Gastrocnemius medialis (tissue), 4 donors: ENCODE data around the gene ZNF362. TPM values are rescaled to one million over a fixed set of nuclear protein-coding genes. Genes with fewer than 3 reads are reported as not detected.

Experiments
- ATAC-seq, 2 donors: fragments of 150-250 bp; one replicate each; pipeline ENCODE4 v1.9.1; 2016
- DNase-seq, 2 donors: peaks; one replicate each; pipeline ENCODE4 v3.0.0-alpha.2; 2019
- H3K27ac ChIP-seq, 4 donors: fragments of 200-600 bp; sonication (generic); 1 replicate in 1 of 4; 2 replicates in 3 of 4; pipeline ENCODE4 v1.5.1; 2016 to 2018; ENCODE audit warnings: mild to moderate bottlenecking in 2 of 4, moderate library complexity in 1 of 4
- H3K27me3 ChIP-seq, 3 donors: fragments of 200-600 bp; sonication (generic) in 2 of 3; 1 replicate in 1 of 3; 2 replicates in 2 of 3; pipeline versions ENCODE4 v1.5.1 to v1.6.0; 2016 to 2019; ENCODE audit warnings: mild to moderate bottlenecking in 1 of 3, moderate library complexity in 1 of 3
- H3K36me3 ChIP-seq, 2 donors: fragments of 200-600 bp; sonication (generic) in 1 of 2; one replicate each; pipeline ENCODE4 v1.5.1; 2017 to 2018
- H3K4me1 ChIP-seq, 2 donors: fragments of 200-600 bp; sonication (generic) in 1 of 2; one replicate each; pipeline ENCODE4 v1.5.1; 2016 to 2017; ENCODE audit warnings: mild to moderate bottlenecking in 2 of 2
- H3K4me3 ChIP-seq, 4 donors: fragments of 200-600 bp; sonication (generic) in 3 of 4; 1 replicate in 1 of 4; 2 replicates in 3 of 4; pipeline ENCODE4 v1.5.1; 2016 to 2019; ENCODE audit warnings: mild to moderate bottlenecking in 2 of 4
- H3K9me3 ChIP-seq, 3 donors: fragments of 200-600 bp; sonication (generic) in 2 of 3; 1 replicate in 1 of 3; 2 replicates in 2 of 3; pipeline ENCODE4 v1.5.1; 2016 to 2019
- CTCF ChIP-seq, 5 experiments: fragments of 450-650 bp in 3 of 5; fragments of 200-600 bp in 2 of 5; sonication (generic) in 2 of 5; IDR thresholded peaks in 4 of 5; conservative IDR thresholded peaks in 1 of 5; 1 replicate in 4 of 5; 2 replicates in 1 of 5; pipeline ENCODE4 v1.5.1; 2016 to 2019; ENCODE audit warnings: antibody characterized with exemption in 5 of 5, mild to moderate bottlenecking in 3 of 5, moderate library complexity in 3 of 5
- POLR2A ChIP-seq, 2 donors: fragments of 450-650 bp; IDR thresholded peaks; one replicate each; pipeline ENCODE4 v1.6.1; 2017; ENCODE audit warnings: antibody characterized with exemption in 2 of 2, mild to moderate bottlenecking in 2 of 2, moderate library complexity in 2 of 2
- in situ Hi-C, 4 donors: fragments of 200-750 bp; cut with MboI; loops; one replicate each; pipeline versions ENCODE4 v1.15.0 to v1.8.0; 2017; ENCODE audit warnings: low sequenced_read_pairs in 4 of 4
- intact Hi-C: fragments of 100-400 bp; cut with DNase I; formaldehyde crosslinking; loops from one replicate; pipeline ENCODE4 v1.15.1; 2023; ENCODE audit warnings: low total_unique reads
- total RNA-seq, 4 donors: library from RNA; depleted of rRNA; stranded (reverse); fragments of >200 nt; gene quantifications; one replicate each; pipeline versions ENCODE4 v1.1.0 to v1.2.3, GENCODE V29; 2016

Gene ZNF362
- total RNA-seq, 4 donors from 2014 or later: 6.4 to 19.2 (median 17.7) TPM

GRCh38 chr1:33296824-33297223 lies 40.5 kb downstream of the ZNF362 start:
- no peak for ATAC-seq
- H3K9me3 ChIP-seq: no peaks in the 10 kb centered on the region
- H3K36me3 ChIP-seq: peaks cover 0 to 13% of the 10 kb centered on the region in 2 donors
- peaks cover 11 to 23% of the 10 kb centered on the region in 2 donors for H3K4me1 ChIP-seq
- intact Hi-C loops (loop anchor here (5.0 kb wide), 2 partner anchors 80 to 315 kb away; no protein-coding TSS in a partner anchor), in situ Hi-C loops (loop anchor here (5.0 to 10.0 kb wide), 4 partner anchors 70 to 170 kb away; no protein-coding TSS in a partner anchor)
- peak in 1 of 2 donors; percentile 11 for DNase-seq
- TF ChIP-seq POLR2A (IDR thresholded peaks at IDR 0.05) (no peak), CTCF (IDR thresholded peaks at IDR 0.05 in 4 of 5, conservative IDR thresholded peaks at IDR 0.05 in 1 of 5) (no peak)
- no peak overlapping the region for H3K27ac ChIP-seq
- H3K4me3 ChIP-seq: no peak overlapping the region
- H3K27me3 ChIP-seq: no peaks in the 10 kb centered on the region

DNA sequence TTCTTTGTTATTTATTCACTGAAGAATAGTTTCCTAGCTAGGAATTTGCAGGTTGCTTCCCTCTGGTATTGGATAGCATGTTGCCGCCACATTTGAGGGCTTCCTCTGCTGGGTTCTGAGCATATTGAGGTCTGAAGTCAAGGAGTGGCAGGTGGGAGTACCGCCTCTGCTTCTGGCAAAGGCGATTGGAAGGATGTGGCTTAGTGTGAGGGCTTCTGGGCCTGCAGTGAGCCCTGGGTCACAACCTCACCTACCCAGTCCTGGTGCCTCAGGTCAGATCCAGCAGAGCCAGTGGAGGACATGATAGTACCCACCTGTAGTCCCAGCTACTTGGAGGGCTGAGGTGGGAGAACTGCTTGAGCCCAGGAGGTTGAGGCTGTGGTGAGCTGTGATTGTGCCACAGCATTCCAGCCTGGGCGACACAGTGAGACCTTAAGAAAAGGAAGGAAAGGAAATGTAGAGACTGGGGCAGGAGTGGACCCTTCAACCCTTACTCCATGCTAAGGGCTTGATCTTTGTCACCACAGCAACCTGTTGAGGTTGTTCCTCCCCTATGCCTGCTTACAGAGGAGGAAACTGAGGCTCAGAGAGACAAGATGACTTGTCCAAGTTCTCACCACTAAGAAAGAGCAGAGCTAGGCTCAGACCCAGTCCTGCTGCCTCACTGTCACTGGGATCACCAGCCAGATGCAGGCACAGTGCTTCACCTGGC lies 41.8 kb downstream of the ZNF362 start:
- DNase-seq: peak in 1 of 2 donors; percentile 6
- in situ Hi-C loops: loop anchor here (5.0 to 10.0 kb wide), 4 partner anchors 69 to 169 kb away; no protein-coding TSS in a partner anchor
- intact Hi-C loops: loop anchor here (5.0 kb wide), 2 partner anchors 81 to 314 kb away; no protein-coding TSS in a partner anchor
- no peak for ATAC-seq
- no peaks in the 10 kb centered on the region for H3K27me3 ChIP-seq
- no peak for TF ChIP-seq CTCF (IDR thresholded peaks at IDR 0.05 in 4 of 5, conservative IDR thresholded peaks at IDR 0.05 in 1 of 5)
- no peak for TF ChIP-seq POLR2A (IDR thresholded peaks at IDR 0.05)
- peaks cover 11 to 23% of the 10 kb centered on the region in 2 donors for H3K4me1 ChIP-seq
- peak overlapping the region in 3 of 4 donors; percentile 3 to 7 (median 5) for H3K27ac ChIP-seq
- H3K36me3 ChIP-seq: peaks cover 0 to 13% of the 10 kb centered on the region in 2 donors
- no peaks in the 10 kb centered on the region for H3K9me3 ChIP-seq
- no peak overlapping the region for H3K4me3 ChIP-seq

- intact Hi-C loops: loop anchor here (5.0 kb wide), 2 partner anchors 81 to 314 kb away; no protein-coding TSS in a partner anchor
- TF ChIP-seq POLR2A (IDR thresholded peaks at IDR 0.05) (no peak), CTCF (IDR thresholded peaks at IDR 0.05 in 4 of 5, conservative IDR thresholded peaks at IDR 0.05 in 1 of 5) (peak; percentile 63 to 93 (median 87))
- Histone ChIP-seq H3K36me3 (peaks cover 0 to 11% of the 10 kb centered on the region in 2 donors), H3K4me1 (peaks cover 11 to 23% of the 10 kb centered on the region in 2 donors), H3K9me3 (no peaks in the 10 kb centered on the region), H3K27ac (peak overlapping the region in 3 of 4 donors; percentile 3 to 7 (median 5)), H3K4me3 (no peak overlapping the region), H3K27me3 (no peaks in the 10 kb centered on the region)
- peak; percentile 39 to 66 for ATAC-seq
- in situ Hi-C loops: loop anchor here (5.0 to 10.0 kb wide), 4 partner anchors 69 to 169 kb away; no protein-coding TSS in a partner anchor
- peak in 1 of 2 donors; percentile 71 for DNase-seq
These were observed 42.5 kb downstream of the ZNF362 start for GRCh38 chr1:33298623-33299277.

DNA sequence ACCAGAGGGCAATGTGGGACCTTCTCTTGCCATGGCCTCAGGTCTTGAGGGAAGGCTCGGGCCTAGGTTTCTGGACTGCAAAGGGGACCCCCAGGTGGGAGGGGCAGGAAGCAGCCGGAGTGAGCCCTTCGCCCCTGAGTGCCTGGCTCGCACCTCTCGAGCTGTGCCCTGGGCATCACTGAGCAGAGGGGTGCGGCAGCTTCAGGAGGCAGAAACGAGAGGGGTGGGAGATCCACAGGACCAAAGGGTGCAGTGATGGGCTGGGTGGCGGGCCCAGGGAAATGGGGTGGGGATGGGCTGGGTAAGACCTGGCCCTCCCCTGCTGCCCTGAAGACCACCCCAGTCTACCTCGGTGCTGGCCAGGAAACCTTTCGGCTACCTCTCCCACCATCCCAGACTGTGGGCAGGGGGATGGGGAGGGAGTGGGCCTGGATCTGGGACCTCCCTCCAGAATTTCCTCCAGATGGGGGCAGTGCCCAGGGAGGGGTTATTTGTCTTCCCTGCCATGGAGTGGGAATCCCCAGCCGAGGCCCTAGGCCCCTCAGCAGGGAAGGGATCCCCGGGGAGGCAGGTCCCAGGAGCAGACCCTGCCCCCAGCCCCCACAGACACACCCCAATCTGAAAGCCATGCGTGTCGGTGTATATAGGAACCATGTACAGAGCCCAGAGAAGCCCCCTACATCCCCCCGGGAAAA lies 43.3 kb downstream of the ZNF362 start:
- H3K4me1 ChIP-seq: peaks cover 11 to 23% of the 10 kb centered on the region in 2 donors
- intact Hi-C loops: loop anchor here (5.0 kb wide), 2 partner anchors 82 to 313 kb away; no protein-coding TSS in a partner anchor
- no peak for TF ChIP-seq CTCF (IDR thresholded peaks at IDR 0.05 in 4 of 5, conservative IDR thresholded peaks at IDR 0.05 in 1 of 5)
- no peak for TF ChIP-seq POLR2A (IDR thresholded peaks at IDR 0.05)
- in situ Hi-C loops: loop anchor here (5.0 to 10.0 kb wide), 4 partner anchors 68 to 168 kb away; no protein-coding TSS in a partner anchor
- DNase-seq (peak in 1 of 2 donors; percentile 13), ATAC-seq (no peak)
- no peaks in the 10 kb centered on the region for H3K27me3 ChIP-seq
- peak overlapping the region in 1 of 4 donors; percentile 11 for H3K27ac ChIP-seq
- peaks cover 0 to 9% of the 10 kb centered on the region in 2 donors for H3K36me3 ChIP-seq
- no peaks in the 10 kb centered on the region for H3K9me3 ChIP-seq
- H3K4me3 ChIP-seq: no peak overlapping the region
